DMS53 (cell line): ENCODE data around the gene HCRTR2.
"Not testable (repeated sequence)": the region's sequence is repeated elsewhere in the genome, so short reads cannot be mapped to it uniquely, and the experiment has no call there.

Source experiments
- DNase-seq: peaks from one replicate; lab custom pipeline; 2025; lab: John Stamatoyannopoulos, UW

The HCRTR2 gene

DNA sequence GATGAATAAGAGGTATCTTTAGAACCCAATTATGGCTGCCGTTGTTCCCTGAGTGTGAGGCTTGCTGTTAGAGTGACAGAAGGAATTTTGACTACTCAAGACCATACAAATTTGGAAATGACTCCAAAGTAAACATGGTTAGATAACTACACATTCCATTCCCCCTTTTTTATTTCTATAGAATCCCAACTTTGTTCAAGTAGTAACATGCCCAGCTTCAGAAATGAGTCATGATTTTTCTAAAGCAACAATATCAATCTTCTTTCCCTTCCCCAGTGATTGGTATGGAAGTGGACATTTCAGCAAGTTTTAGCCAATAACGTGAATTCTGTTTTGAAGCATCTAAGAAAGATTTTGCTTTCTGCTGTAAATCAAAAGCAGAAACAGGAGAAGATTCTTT lies 37.8 kb downstream of the HCRTR2 start:
- no peak for DNase-seq

DNA sequence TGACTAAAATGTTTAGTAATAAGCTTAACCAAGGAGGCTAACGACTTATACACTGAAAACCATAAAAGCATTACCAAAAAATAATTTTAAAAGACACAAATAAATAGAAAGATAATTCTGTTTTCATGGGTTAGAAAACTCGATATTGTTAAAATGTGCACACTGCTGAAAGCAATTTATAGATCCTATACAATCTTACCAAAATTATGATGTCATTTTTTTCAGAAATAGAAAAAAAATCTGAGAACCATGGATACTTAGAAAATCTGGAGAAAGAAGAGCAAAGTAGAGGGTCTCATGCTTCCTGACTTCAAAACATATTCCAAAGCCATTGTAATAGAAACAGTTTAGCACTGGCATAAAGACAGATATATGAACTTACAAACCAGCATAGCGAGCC lies 46.6 kb downstream of the HCRTR2 start:
- DNase-seq: no peak

DNA sequence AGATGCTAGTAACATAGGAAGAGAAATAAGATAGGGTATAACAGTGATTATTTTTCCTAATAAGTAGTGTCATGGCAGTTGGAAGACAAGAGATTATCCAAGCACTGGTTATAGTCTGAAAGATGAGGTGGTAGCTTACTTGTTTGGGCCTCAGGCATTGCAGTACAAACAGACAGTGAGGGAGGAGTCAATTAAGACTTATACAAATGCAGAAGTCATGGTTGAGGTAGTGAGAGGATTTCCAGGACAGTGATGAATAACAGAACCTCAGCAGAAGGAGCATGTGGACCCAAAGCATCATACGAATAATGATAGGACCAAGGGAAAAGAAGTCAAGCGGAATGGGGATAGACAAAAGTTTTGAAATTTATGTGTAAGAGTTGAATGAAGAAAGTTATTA lies 53.5 kb downstream of the HCRTR2 start:
- peak; percentile 29 for DNase-seq

DNA sequence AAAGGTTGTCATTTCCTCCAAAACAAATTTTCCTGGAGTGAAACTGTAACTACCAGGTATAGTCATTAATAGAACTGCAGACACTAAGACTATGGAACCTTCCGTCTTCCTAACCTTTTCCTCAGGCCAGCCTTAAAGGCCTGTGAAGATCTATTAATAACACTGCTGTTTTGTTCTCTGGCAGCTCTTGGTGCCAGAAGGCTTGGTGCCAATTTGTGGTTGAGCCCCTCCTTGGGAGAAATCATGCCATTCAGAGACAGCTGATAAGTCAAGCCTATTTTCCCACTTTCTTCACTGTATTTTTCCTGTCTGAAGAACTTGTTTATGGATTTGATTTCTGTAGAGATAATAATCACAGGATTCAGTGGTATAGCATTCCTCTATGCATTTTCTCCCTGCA lies 64.8 kb downstream of the HCRTR2 start:
- no peak for DNase-seq

DNA sequence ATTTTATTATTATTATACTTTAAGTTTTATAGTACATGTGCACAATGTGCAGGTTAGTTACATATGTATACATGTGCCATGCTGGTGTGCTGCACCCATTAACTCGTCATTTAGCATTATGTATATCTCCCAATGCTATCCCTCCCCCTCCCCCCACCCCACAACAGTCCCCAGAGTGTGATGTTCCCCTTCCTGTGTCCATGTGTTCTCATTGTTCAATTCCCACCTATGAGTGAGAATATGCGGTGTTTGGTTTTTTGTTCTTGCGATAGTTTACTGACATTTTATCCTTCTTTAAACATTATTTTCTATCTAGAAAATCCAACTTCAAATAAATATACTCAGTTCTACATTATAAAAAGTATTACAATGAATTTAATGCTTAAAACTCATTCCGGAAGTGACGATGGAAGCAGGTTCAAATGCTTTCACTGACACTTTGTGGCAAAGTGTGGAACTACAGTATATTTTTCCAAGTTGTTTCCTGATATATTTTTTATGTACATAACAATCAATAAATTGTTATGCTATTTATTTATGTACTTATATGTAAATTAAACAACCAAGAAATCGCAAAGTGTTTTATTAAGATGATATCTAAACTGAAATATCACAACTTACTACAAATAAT lies 66.8 kb downstream of the HCRTR2 start:
- peak; percentile 66 for DNase-seq

DNA sequence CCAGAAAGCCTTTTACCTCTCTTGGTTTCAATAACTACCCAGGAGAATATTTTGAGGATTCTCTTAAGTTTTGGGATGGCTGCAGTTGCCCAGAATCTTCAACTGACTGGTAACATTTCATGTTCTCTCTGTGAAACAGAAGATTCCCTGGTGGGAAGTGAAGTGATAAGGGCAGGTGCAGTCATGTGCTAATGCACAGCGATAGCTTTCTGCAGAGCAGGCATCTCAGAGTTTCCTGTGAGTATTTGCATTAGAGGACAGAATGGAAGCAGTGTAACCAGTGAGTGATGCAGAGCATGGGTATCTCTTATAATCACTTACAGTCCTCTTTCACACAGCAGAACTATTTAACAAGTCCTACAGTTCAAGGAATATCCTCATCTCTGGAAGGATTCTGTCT lies 76.1 kb downstream of the HCRTR2 start:
- peak; percentile 20 for DNase-seq

- DNase-seq: no peak
These were observed 80.8 kb downstream of the HCRTR2 start for GRCh38 chr6:55255113-55255512.

DNA sequence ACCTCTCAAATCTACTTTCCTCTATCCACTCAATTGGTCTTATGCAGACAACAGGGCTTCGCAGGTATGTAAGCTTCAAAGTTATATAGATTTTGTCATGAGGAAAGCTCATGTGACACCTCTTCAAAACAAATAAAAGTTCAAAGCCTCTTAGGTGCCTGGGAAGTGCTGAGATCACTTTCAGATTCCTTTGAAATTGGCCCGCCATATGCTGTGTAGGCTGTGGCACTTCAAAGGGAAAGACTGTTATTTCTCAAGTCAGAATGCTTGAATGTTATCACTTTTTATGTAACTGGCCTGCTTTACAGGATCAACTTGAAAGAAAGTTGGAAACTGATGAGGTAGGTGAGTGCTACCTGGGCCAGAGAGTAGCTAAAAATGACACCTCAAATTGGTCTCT lies 85.9 kb downstream of the HCRTR2 start:
- DNase-seq: peak; percentile 12

DNA sequence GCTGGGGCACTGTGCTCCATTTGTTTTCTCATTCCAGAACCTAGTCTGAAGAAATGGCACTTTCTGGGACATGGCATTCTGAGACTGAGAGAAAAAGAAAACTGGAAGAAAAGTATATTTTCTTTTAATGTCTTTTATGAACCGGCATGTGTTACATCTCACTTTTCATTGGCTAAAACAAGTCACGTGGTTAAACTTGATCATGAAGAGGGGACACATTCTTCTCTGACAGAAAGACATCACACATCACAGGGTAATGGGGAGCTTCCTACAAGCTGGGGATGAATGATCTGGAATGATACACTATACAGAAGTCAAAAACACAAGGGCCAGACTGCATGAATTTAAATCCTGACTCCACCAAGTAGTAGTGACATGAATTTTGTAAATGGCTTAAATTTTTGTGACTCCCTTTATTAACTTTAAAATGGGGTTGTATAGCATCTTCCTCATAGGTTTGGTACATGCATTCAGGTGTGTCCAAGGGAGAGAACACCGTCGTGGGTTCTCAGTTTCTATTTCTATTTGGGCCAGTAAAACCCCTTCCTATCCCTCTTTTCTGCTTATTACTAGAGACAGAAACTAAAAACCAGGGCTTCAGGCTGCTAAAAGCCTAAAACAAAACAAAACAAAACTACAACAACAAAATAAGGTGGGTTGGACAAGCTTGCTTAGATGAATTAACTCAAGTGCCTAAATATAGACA lies 91.2 kb downstream of the HCRTR2 start:
- DNase-seq: no peak

GRCh38 chr6:55266896-55267295 lies 92.6 kb downstream of the HCRTR2 start:
- no peak for DNase-seq

GRCh38 chr6:55276745-55277530 lies 102.6 kb downstream of the HCRTR2 start:
- DNase-seq: peak; percentile 84

DNA sequence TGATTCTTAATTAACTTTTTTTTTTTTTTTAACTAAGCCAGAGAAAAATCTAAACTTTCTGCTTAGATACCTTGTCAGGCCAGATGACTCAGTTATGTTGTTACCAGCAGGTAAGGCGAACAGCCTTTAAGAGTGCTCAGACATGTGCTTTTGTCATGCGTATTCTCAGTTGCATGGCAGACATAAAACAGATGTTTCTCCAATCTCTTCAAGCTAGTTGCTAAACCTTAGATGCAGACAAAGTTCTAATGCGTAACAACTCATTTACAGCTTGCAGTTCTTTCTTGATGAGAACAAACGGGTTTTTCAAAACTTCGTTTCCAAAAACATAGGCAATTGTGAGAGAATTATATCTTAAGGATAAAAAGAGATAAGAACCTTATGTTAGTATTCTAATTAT lies 103.3 kb downstream of the HCRTR2 start:
- DNase-seq: no peak

- no peak for DNase-seq
These were observed 106.9 kb downstream of the HCRTR2 start for GRCh38 chr6:55281215-55281614.

DNA sequence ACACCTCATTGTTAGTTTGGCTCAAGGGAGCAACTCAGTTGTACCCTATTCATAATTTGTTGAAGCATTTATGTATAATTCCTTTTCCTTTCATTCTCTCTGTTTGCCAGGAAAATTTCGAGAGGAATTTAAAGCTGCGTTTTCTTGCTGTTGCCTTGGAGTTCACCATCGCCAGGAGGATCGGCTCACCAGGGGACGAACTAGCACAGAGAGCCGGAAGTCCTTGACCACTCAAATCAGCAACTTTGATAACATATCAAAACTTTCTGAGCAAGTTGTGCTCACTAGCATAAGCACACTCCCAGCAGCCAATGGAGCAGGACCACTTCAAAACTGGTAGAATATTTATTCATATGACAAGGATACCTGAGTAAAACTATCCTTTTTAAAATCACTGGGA lies 107.8 kb downstream of the HCRTR2 start:
- DNase-seq: no peak

DNA sequence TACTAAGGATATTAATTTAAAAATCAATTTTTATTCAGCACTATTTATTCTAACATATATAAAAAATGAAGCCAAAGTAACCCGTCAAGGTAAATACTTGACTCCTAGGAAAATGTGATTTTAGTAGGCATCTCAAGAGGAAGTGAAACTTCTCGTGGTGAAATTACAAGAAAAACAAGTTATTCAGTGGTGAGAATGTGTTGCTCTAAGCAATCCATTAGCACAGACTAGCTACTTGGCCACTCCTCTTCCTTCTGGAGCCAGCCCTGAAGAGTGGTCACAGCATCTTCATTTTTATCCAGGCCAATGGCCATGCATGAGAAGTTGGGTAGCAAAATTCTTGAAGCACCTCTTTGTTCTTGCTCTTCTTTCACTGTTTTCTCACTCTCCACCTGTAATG lies 112.5 kb downstream of the HCRTR2 start:
- no peak for DNase-seq

DNA sequence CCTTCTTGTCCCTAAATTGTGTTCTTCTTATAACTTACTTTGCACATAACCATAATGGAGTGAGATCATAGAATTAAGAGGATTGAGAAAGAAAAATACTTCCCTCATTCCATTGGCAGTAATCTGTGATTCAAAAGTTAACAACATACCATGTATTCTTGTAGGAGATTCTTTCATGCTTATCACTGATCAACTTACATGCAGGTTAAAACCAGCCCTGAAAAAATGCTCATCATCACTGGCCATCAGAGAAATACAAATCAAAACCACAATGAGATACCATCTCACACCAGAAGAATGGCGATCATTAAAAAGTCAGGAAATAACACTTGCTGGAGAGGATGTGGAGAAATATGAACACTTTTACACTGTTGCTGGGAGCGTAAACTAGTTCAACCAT lies 116.4 kb downstream of the HCRTR2 start:
- DNase-seq: no peak

DNA sequence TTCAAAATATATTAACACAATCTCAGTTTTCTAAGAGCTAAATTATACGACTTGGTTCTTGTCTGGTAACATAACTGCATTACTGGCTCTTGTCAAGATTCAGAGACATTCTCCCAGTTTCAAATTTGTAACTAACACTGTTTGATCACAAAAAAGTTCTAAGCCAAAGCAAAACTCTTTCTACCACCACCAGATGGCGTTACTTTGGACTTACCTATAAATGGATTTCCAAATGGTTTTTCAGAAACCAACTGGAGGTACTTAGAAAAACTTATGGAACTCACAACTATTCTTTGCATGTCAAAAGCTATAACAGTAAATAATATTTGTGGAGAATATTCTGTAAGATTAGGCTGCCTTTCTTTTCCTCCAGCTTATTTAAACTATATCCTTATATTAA lies 118.8 kb downstream of the HCRTR2 start:
- peak; percentile 58 for DNase-seq

- DNase-seq: not testable (repeated sequence)
These were observed 122.9 kb downstream of the HCRTR2 start for GRCh38 chr6:55297214-55297613.

DNA sequence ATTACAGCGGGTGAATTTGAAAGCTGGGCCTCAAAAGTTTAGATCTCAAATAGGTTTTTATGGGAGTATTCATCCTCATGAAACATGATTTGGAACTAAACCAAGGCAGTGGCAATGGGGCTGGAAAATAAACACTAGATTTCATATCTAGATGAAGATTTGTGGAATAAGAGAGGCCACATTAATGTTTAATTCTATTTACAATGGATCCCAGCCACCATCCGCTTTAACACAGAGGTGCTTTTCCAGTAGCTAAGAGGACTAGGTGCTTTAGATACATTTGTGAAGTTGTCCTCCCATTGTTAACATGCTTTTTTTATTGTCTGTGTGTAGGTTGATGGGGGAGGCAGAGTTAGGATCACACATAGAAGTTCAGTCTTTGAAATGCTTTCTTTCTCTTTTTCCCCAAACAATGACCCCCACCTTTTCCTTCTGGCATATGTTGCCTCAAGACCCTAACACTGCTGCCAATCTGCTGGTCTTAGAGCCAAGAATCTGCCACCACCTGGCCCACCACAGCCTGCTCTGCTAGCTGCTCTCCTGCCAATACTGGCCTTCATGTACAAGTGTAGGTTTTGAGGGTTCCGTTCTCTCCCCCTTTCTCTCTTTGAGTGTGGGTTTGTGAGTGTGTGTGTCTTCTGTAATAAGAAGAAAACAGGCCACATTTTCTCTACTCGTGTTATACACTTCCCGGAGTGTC lies 125.1 kb downstream of the HCRTR2 start:
- DNase-seq: no peak

DNA sequence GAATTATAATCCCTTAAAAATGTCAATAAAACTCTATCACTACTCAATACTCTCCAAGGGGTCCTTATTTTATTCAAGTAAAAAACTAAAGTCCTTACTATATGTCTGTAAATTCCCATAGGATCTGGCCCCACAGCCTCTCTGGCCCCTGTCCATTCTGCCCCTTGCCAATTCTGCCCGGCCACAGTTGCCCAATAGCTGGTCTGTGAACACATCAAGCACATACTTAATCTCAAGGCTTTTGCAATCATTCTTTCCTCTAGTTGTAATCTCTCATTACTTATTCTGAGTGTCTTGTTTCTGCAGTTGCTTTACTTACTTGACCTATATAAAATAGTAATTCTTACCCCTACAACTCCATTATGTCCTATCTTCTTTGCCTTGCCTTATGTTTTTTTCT lies 130.4 kb downstream of the HCRTR2 start:
- DNase-seq: no peak

DNA sequence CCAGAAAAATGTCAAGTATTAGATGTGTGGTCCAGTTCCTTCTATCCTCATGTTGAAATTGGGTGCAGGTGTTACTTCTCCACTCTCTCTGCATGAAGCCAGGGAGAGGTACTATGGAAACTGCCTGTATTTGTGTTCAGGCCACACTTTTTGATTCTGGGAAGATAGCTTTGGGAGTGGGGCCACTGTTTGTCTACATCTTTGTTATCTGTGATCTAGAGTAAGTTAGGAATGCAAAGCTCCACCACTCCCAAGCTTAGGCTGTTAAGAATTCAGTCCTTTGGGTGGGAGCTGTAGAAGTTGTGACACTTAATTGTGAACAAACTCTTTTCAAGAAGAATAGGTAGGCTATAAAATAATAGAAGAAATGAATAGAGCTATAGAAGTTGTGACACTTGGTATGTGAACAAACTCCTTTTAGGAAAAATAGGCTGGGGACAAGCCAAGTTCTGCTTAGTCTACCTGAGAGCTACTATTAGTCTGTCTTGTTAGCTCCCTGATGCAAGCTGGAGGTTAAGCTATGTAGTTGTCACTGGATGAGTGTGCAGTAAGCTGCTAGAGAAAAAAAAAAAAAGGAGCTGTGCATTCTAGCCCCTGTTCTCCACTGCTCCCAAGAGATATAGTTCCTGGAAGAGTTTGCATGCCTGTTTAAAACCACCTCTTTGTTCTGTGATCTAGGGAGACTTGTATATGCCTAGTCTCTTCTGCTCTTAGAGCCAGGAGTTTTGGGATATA lies 145.8 kb downstream of the HCRTR2 start:
- no peak for DNase-seq

- DNase-seq: no peak
These were observed 146.4 kb downstream of the HCRTR2 start for GRCh38 chr6:55320696-55321086.
